Measurements from ENCODE around the gene CYB5B.

The CYB5B gene

DNA sequence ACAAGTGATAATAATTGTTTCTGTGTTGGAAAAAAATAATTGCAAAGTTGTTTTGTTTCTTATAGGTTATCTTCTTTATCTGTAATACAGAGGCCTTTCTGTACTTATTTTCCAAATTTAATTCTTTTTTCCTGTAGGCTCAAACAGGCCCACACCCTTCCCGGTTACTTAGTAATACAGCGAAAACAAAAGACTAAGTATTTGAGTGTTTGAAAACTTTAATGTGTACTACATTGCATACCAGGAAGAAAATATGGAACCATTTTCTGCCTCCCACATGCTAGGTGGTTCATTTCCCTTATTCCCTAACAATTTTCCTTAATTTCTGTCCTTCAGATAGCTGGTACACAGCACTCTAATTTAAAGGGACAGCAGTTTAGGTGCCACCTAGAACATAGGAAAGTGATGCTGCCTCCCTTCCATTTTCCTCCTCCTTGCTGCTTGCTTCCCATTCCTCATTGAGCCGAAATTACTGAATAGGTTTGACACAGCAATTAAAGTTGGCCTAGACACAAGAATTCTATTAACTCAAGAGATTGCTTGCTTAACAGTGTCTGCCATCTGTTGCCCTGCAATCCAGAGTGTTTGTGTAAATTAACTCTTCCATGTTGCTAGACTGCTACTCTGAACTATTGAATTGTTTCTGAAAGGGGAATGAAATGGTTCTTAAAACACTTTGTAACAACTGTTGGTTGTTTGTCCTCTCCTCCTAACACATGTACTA is 24.2 kb downstream of the CYB5B start:
- DNase-seq, result no peak

DNA sequence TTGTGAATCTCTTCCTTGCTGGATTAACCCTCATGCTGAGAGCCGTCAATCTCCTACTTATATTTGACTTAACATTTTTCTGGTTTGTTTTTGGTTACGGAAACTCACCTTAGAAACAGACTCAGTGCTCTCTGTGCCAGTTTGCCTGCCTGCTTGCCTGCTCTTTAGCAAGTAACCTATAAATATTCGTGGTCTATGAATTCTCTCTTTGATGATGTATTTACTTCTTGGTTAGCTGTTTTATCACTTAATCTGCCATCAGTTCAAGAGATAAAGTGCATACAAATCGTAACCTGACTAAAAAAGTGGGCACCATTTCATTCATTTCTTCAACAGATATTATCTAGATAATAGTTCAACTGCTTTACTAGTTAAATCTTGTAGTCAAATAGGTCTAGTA is 26.7 kb downstream of the CYB5B start:
- no peak for DNase-seq

- no peak for DNase-seq
These were observed 29.5 kb downstream of the CYB5B start for GRCh38 chr16:69453936-69454335.

GRCh38 chr16:69463876-69464275 is 39.5 kb downstream of the CYB5B start:
- DNase-seq, result no peak

DNA sequence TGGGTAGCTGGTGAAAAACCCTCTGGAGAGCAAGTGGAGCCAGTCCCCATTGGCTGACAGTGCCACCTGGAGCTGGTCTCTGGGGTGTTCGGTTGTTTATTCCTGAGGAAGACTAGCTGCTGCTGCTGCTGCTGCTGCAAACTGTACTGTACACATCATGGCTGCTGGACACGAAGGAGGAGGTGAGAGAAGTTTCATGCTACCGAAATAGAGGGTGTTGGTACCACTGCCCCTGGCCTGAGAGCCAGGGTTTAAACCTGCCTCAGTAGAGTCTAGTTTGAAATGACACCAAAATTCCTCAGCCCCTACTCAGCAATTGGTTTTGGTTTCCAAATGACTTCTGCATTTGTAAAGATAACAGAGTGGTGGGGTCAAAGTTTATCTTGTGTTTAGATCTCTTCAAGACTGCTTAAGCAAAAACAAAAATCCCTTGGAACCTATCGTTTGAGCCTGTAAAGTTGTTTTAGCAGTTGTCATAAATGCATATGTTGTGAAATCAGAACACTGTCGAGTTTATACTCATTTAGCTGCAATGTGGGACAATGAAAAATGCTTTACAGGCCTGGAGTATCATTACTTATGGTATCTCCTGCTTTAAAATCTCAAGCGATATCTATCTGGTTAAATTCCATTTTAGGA is 40.8 kb downstream of the CYB5B start:
- DNase-seq, result no peak

- peak; percentile 18 to 34 for DNase-seq
These were observed 41.5 kb downstream of the CYB5B start for GRCh38 chr16:69465881-69466280.

- no peak for DNase-seq
These were observed 42.1 kb downstream of the CYB5B start for GRCh38 chr16:69466547-69466946.

GRCh38 chr16:69467080-69467479 is 42.7 kb downstream of the CYB5B start:
- DNase-seq, result no peak

GRCh38 chr16:69467531-69468204 is 43.2 kb downstream of the CYB5B start:
- DNase-seq, result no peak

DNA sequence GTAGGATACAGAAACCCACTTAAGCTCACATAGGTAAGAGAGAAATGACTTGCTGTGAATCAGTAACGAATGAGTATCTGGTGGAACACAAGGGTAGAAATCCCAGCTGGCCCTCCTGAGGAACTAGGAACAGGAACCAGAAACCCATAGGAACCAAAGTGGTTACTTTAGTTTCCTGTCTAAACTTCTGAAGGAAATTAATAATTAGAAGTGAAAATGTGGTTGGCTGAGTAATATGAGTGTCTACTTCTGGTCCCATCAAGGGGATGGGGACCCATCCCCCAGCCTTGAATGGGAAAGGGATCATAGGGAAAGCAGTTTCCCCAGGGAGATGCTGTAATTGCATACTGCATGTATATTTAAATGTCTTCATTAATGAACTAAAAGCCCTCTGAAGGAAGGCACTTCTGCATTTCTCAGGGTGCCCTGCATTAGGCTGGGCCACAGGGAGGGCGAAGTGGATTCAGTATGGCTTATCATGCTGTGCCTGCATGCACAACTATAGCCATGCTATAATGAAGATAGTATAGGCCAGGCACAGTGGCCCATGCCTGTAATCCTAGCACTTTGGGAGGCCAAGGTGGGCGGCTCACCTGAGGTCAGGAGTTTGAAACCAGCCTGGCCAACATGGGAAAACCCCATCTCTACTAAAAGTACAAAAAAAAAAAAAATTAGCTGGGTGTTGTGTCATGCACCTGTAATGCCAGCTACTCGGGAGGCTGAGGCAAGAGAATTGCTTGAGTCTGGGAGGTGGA is 45.6 kb downstream of the CYB5B start:
- peak; percentile 88 to 89 for DNase-seq

- DNase-seq, result no peak
These were observed 46.7 kb downstream of the CYB5B start for GRCh38 chr16:69471121-69471520.

- DNase-seq, result no peak
These were observed 50.0 kb downstream of the CYB5B start for GRCh38 chr16:69474408-69474807.

DNA sequence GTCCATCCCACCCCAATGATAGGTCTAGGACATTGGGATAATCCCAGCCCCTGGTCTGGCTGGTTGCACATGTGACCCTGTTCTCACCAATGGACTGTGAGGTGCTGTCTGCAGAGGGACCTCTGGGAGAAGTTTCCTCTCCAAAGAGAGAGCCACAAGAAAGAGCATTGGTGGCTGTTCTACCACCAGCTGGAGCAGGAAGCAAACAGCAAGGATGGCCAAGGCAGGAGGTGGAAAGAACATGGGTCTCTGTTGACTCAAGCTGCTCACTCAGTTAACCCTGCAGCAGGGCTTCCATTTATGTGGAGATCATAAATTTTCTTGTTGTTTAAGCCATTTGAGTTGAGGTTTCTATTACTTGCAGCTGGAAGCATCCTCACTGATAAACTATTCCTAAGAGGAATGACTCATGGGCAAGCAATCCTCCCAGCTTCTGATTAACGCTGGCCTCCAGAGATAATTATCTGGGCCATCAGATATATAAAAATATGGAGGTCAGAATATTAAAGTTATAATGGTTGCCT is 52.6 kb downstream of the CYB5B start:
- peak in 1 of 2 experiments; percentile 9 for DNase-seq

GRCh38 chr16:69477546-69477945 is 53.1 kb downstream of the CYB5B start:
- peak; percentile 74 to 86 for DNase-seq

DNA sequence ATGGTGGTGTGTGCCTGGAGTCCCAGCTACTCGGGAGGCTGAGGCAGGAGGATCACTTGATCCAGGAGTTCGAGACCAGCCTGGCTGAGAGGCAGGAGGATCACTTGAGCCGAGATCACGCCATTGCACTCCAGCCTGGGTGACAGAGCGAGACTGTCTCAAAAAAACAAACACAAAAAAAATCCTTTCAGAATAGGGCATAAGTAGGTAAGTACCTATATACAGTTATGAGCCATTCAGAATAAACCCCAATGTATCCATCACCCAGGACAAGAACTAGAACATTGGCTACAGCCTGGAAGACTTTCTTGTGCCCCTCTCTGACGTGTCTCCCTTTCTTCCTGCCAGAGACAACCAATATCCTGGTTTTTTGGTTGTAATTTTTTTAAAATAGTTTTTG is 54.3 kb downstream of the CYB5B start:
- DNase-seq, result no peak

DNA sequence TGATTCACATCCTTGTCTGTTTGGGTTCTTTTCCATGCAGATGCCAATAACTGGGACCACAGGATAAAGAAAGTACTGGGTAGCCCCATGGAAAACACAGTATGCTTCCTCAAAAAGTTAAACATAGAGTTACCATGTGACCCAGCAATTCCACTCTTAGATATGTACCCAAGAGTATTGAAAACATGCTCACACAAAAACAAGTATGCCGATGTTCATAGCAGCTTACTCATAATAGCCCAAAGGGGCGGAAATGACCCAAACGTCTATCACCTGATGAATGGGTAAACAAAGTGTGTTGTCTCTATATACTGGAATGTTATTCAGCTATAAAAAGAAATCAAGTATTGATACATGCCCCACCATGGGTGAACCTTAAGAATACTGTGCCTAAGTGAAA is 55.4 kb downstream of the CYB5B start:
- no peak for DNase-seq

GRCh38 chr16:69481901-69482341 is 57.5 kb downstream of the CYB5B start:
- DNase-seq, result no peak

GRCh38 chr16:69482410-69482991 is 58.1 kb downstream of the CYB5B start:
- no peak for DNase-seq

DNA sequence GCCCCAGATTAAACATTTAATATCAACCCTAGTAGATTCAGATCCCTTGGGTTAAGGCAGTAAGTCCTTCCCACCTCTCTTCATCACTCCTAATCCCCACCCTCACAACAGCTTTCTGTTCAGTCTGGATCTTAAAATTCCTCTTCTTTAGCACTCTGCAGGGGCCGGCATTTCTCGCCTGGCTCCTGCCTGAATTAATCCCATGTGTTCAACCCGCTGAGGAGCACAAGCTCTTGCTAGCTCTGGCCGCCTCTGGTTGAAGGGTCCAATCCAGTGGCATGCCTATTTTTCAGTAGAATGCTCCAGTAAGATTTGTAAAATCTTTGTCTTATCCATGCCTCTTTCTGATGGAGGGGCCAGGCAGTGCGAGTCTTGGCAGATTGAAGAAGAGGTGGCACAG is 59.2 kb downstream of the CYB5B start:
- DNase-seq, result no peak

DNA sequence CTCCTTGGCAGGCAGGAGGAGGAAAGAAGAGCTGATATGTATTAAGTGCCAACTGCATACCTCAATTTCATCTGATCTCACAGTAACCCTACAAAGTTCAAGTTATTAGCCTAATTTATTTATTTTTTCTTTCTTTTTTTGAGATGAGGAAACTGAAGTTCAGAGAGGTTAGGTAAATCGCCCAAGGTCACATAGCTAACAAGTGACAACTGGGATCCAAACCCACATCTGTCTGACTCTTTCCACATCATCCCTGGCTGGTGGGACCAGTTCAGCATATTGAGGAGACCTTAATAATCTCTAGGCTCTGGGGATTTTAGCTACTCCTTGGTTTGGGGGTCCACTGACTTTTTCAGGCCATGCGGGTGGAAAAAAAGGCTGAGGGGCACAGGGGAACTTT is 60.9 kb downstream of the CYB5B start:
- no peak for DNase-seq

DNA sequence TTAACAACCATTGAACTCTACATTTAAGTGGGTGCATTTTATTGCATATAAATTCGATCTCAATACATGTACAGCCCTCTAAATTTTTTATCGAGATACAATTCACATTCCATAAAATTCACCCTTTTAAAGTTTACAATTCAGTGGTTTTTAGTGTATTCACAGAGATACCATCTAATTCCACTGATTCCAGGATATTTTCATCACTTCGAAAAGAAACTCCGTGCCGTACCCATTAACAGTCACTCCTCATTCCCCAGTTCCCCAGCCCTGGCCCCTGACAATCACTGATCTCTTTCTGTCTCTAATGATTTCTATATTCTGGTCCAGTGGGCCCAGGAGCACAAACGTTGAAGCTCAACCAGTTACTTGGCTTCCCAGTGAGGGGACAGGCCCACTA is 61.4 kb downstream of the CYB5B start:
- DNase-seq, result no peak

GRCh38 chr16:69486272-69486671 is 61.9 kb downstream of the CYB5B start:
- DNase-seq, result no peak

DNA sequence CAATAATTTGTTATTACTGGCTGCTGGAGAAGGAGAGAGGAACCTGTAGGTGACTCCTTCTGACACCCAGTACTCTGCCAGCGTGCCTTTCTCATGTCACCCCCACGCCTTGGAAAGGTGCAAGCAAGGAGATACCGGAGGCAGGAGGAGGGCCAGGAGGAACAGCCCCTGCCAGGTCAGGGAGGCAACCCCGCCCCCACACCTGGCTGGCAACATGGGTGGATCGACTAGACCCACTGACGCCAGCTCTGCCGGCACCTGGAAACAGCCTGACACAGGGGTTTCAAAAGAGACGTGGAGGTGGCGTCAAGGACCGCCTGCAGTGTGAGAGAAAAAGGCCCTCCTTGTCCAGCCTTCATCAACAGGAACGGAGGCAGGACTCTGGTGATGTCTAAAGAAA is 62.3 kb downstream of the CYB5B start:
- DNase-seq, result no peak
